Natural killer cell (primary cell): ENCODE data around the gene GGT1. TPM values are rescaled to one million over a fixed set of nuclear protein-coding genes. Genes with fewer than 3 reads are reported as not detected.

ENCODE experiments used
- ATAC-seq, 3 donors: fragments of 150-1000 bp in 2 of 3; fragments of 200-7000 bp in 1 of 3; cut with Tn5 transposase; 1 replicate in 1 of 3; 2 replicates in 2 of 3; pipeline ENCODE4 v1.10.0; 2021; ENCODE audit warnings: mild to moderate bottlenecking in 2 of 3, moderate library complexity in 2 of 3
- DNase-seq, 2 donors: peaks; one replicate each; pipeline versions ENCODE4 v3.0.0 to v3.0.0-alpha.2; 2013 to 2021; ENCODE audit warnings: mixed read lengths in 1 of 2
- H3K27ac ChIP-seq: one replicate; pipeline ENCODE4 v1.5.1; 2013; ENCODE audit warnings: mild to moderate bottlenecking, low read length
- H3K27me3 ChIP-seq: one replicate; pipeline ENCODE4 v1.6.1; 2013; ENCODE audit warnings: low read length; ENCODE audit not compliant: control insufficient read depth, insufficient read depth
- H3K36me3 ChIP-seq: one replicate; pipeline ENCODE4 v1.6.1; 2013; ENCODE audit warnings: low read length; ENCODE audit not compliant: control insufficient read depth, insufficient read depth
- H3K4me1 ChIP-seq: one replicate; pipeline ENCODE4 v1.6.1; 2013; ENCODE audit warnings: low read length; ENCODE audit not compliant: control insufficient read depth, insufficient read depth
- H3K4me3 ChIP-seq: one replicate; pipeline ENCODE4 v1.5.1; 2013; ENCODE audit warnings: low read length
- H3K9me3 ChIP-seq: one replicate; pipeline ENCODE4 v1.6.1; 2013; ENCODE audit warnings: low read length; ENCODE audit not compliant: control insufficient read depth, insufficient read depth
- H3K27ac Mint-ChIP-seq, 2 donors: one replicate each; pipeline ENCODE4 v1.8.0; 2022; ENCODE audit warnings: mild to moderate bottlenecking in 2 of 2, mixed read lengths in 2 of 2, moderate library complexity in 1 of 2
- H3K27me3 Mint-ChIP-seq, 2 donors: one replicate each; pipeline ENCODE4 v1.8.0; 2022; ENCODE audit warnings: low read depth in 2 of 2, mixed read lengths in 2 of 2
- H3K36me3 Mint-ChIP-seq: one replicate; pipeline ENCODE4 v1.8.0; 2022; ENCODE audit warnings: mixed read lengths
- H3K4me1 Mint-ChIP-seq, 2 donors: one replicate each; pipeline ENCODE4 v1.8.0; 2022; ENCODE audit warnings: mixed read lengths in 2 of 2
- H3K4me3 Mint-ChIP-seq: one replicate; pipeline ENCODE4 v1.8.0; 2022; ENCODE audit warnings: mild to moderate bottlenecking, moderate library complexity, mixed read lengths
- H3K9me3 Mint-ChIP-seq, 2 donors: one replicate each; pipeline ENCODE4 v1.8.0; 2022; ENCODE audit warnings: mixed read lengths in 2 of 2
- CTCF ChIP-seq: fragments of 200-600 bp; IDR thresholded peaks from one replicate; pipeline ENCODE4 v1.8.0; 2022; ENCODE audit warnings: antibody characterized with exemption
- WGBS: methylation state at CpG from one replicate; pipeline ENCODE4 v1.1.7; 2013; ENCODE audit warnings: missing lambda C conversion rate; ENCODE audit not compliant: insufficient coverage; 5-methylcytosine and 5-hydroxymethylcytosine counted together
- intact Hi-C: fragments of 100-400 bp; cut with micrococcal nuclease; formaldehyde crosslinking; loops from one replicate; pipeline ENCODE4 v1.14.2; 2022
- total RNA-seq, 4 donors: library from RNA; stranded (reverse); fragments of 120-200 nt in 1 of 4; gene quantifications; one replicate each; pipeline versions ENCODE4 v1.2.3 to v1.2.4, GENCODE V29; 2013 to 2022

GGT1 gene
- total RNA-seq, 3 donors from 2014 or later (not counting 1 experiment from before 2014, with no cell fraction given) = 4.0 to 11.9 (median 7.0) TPM

- no peaks in the 10 kb centered on the region for H3K36me3 ChIP-seq
- no peak for TF ChIP-seq CTCF
- Mint-ChIP-seq H3K27me3 (no peaks in the 10 kb centered on the region), H3K4me1 (no peaks in the 10 kb centered on the region), H3K27ac (no peak overlapping the region), H3K4me3 (no peak overlapping the region), H3K9me3 (no peaks in the 10 kb centered on the region), H3K36me3 (no peaks in the 10 kb centered on the region)
- intact Hi-C loops = no loop called here
- no peaks in the 10 kb centered on the region for H3K9me3 ChIP-seq
- no peaks in the 10 kb centered on the region for H3K27me3 ChIP-seq
- no peaks in the 10 kb centered on the region for H3K4me1 ChIP-seq
- no peak overlapping the region for H3K27ac ChIP-seq
- WGBS = 93% methylated on average over 12 of the region's 12 CpGs
- H3K4me3 ChIP-seq = no peak overlapping the region
- ATAC-seq (no peak), DNase-seq (no peak)
Observed at GRCh38 chr22:24582056-24582814, 20.8 kb upstream of the GGT1 start.

GRCh38 chr22:24583221-24584165 lies 19.5 kb upstream of the GGT1 start:
- WGBS = 89% methylated on average over 16 of the region's 19 CpGs
- ATAC-seq (no peak), DNase-seq (no peak)
- Histone ChIP-seq H3K36me3 (peaks cover 2% of the 10 kb centered on the region), H3K27ac (no peak overlapping the region), H3K27me3 (no peaks in the 10 kb centered on the region), H3K9me3 (no peaks in the 10 kb centered on the region), H3K4me1 (no peaks in the 10 kb centered on the region), H3K4me3 (no peak overlapping the region)
- no peaks in the 10 kb centered on the region for H3K36me3 Mint-ChIP-seq
- no peak overlapping the region for H3K4me3 Mint-ChIP-seq
- TF ChIP-seq CTCF = no peak
- H3K27me3 Mint-ChIP-seq = no peaks in the 10 kb centered on the region
- no peak overlapping the region for H3K27ac Mint-ChIP-seq
- intact Hi-C loops = no loop called here
- no peaks in the 10 kb centered on the region for H3K9me3 Mint-ChIP-seq
- no peaks in the 10 kb centered on the region for H3K4me1 Mint-ChIP-seq

GRCh38 chr22:24584166-24584790 lies 18.7 kb upstream of the GGT1 start:
- no peak overlapping the region for H3K27ac Mint-ChIP-seq
- WGBS = 98% methylated on average over 5 of the region's 5 CpGs
- no peak for ATAC-seq
- DNase-seq = no peak
- H3K36me3 Mint-ChIP-seq = no peaks in the 10 kb centered on the region
- no peak overlapping the region for H3K4me3 Mint-ChIP-seq
- peaks cover 2% of the 10 kb centered on the region for H3K36me3 ChIP-seq
- intact Hi-C loops = no loop called here
- H3K4me1 Mint-ChIP-seq = no peaks in the 10 kb centered on the region
- TF ChIP-seq CTCF = no peak
- no peak overlapping the region for H3K27ac ChIP-seq
- H3K4me3 ChIP-seq = no peak overlapping the region
- no peaks in the 10 kb centered on the region for H3K9me3 ChIP-seq
- no peaks in the 10 kb centered on the region for H3K27me3 ChIP-seq
- H3K4me1 ChIP-seq = no peaks in the 10 kb centered on the region
- H3K27me3 Mint-ChIP-seq = no peaks in the 10 kb centered on the region
- no peaks in the 10 kb centered on the region for H3K9me3 Mint-ChIP-seq
